OCI-LY7 (cell line): ENCODE data around the gene SPIRE2.

Experiments used
- CTCF ChIP-seq: fragments of 200-600 bp; sonication (generic); conservative IDR thresholded peaks from 2 replicates; pipeline ENCODE4 v1.5.1; 2014; ENCODE audit warnings: mild to moderate bottlenecking, antibody characterized with exemption, low read length, moderate library complexity, mixed read lengths
- EZH2phosphoT487 ChIP-seq: fragments of 200-600 bp; sonication (generic); IDR thresholded peaks from 2 replicates; pipeline ENCODE4 v1.6.1; 2018; ENCODE audit warnings: low read depth, borderline replicate concordance, mild to moderate bottlenecking, mixed run types, antibody characterized with exemption, low read length, moderate library complexity, mixed read lengths

DNA sequence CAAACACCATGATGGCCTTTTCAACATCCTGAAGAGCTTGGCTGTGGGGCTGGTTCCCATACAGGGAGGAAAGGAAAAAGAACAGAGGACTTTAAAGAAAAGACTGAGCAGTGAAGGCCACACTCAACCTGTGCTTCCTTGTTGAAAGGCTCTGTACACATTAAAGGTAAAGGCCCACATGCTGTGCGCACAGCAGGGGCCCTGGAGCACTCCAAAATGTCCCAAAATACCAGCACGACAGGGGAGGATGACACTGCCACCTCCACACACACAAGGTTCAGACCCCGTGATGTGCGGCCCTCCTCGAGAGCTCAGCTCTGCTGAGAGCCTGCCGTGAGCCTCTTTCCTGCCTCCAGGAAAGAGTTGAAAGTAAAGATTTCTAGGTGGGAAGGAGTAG lies 48.4 kb upstream of the SPIRE2 start:
- no peak for TF ChIP-seq CTCF
- no peak for TF ChIP-seq EZH2phosphoT487
